HG02981 (cell line): ENCODE measurements around the gene ADAD2.
A peak's percentile ranks its signal among the peaks of the same experiment; 100 is the strongest.

ENCODE experiments used
- ATAC-seq: cut with Tn5 transposase; IDR thresholded peaks from one replicate; pipeline ENCODE4 v1.9.1; 2021; ENCODE audit warnings: mild to moderate bottlenecking, moderate library complexity; ENCODE audit not compliant: unreplicated experiment

ADAD2 gene

DNA sequence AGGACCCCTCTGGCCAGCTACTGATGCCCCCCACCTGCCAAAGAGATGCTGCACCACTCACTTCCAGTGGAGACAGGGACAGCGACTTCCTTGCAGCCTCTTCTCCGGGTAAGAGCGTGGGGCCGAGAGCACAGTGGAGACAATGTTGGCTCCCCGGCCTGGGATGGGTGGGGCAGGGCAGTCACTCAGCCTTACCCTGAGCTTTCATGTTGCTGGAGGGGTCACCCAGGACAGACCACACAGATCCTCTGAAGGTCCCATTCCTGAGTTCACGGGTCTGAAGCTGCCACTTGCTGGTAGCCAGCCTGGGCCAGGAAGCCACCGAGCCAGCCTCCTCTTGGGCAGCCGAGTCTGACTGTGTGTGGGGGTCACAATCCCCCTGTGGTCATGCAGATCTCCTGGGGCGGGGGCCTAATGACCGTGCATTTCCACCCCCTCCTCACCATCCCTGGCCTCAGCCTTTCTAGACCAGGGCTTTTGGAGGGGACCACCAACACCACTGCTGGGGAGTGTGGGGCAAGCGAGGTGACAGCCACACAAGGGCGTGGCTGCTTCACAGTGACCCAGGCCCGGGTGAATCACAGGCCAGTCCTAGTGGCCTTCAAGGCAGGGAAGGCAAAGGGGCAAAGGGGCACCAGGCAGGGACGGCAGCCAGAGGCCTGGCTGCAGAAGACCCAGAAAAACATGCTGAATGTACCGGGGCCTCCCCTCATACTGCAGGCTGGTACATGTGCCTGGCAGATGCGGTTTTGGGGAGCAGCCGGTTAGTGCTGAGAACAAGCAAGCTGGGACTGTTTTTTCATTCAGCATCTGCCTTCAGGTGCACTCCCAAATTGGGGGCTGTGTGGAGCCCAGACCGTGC is 14.5 kb upstream of the ADAD2 start:
- no peak for ATAC-seq

DNA sequence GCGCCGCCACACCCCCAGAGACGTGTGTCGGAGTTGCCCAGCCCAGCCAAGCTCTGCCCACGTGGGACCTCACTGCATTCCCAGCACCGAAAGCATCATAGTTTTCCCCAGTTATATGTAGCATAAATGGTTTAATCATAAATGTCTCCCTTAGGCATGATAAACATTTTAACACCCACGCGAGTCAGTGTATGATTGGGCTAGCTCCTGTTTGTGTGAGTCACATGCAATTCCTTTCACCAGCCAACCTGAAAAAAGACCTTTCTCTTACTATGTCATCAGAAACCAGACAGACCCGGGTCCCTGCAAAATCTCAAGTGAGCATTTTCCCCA is 13.2 kb upstream of the ADAD2 start:
- ATAC-seq = no peak

DNA sequence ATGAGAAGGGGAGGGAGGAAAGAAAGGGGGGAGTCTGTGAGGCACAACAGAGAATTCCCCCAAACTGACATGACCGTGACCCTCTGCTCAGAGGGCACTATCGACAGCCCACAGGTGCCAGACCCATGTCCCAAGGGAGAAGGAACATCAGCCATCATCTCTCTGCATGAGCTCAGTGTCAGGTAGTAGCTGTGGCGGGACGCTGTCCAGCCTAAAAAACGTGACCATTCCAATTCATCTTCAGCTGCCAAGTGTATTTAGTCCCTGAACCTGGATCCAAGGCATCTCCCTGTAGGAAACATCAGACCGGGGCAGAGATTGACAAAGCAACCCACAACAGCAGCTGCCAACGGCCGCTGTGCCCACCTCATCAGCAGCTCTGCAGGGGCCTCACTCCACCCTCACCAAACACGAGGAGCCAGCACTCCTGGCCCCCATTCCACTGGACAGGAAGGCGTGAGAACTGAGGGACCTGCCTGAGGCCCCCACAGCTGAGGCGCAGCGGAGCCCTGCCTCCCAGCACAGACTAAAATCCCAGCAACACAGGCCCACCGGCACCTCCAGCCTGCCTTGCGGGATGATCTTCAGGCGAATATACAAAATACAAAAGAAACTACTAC is 12.7 kb upstream of the ADAD2 start:
- no peak for ATAC-seq

GRCh38 chr16:84178892-84179611 is 11.9 kb upstream of the ADAD2 start:
- no peak for ATAC-seq

DNA sequence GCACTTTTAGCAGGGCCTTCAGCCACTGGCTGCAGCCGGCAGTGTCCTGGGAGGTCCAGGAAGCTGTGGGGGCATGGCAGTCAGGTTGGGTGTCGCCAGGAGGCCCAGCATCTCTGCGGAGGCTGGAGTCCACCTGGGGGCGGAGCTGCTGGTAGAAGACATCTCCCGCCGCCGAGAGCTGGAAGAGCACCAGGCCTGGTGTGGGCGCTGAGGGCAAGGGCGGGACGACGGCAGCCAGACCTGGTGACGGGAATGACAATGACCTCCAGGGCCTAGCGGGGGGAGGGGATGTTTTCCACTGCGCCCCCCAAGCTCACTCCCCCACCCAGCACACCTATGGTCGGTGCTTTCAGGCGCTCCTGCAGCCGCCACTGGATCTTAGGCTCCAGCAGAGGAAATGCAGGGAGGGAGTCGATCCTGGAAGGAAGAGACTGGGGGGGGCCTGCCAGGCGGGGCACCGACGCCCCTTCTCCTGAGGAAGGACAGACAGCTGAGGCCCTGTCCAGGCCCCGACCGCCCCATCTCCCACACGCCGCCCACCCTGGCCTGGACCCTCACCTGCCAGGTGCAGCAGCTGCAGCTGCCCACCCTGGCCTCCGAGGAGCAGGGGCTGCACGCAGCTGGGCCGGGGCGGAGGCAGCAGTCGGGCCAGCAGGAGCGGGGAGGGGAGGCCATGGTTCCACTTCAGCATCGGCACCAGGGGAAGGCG is 11.2 kb upstream of the ADAD2 start:
- ATAC-seq = no peak

GRCh38 chr16:84180519-84181140 is 10.3 kb upstream of the ADAD2 start:
- ATAC-seq = no peak

DNA sequence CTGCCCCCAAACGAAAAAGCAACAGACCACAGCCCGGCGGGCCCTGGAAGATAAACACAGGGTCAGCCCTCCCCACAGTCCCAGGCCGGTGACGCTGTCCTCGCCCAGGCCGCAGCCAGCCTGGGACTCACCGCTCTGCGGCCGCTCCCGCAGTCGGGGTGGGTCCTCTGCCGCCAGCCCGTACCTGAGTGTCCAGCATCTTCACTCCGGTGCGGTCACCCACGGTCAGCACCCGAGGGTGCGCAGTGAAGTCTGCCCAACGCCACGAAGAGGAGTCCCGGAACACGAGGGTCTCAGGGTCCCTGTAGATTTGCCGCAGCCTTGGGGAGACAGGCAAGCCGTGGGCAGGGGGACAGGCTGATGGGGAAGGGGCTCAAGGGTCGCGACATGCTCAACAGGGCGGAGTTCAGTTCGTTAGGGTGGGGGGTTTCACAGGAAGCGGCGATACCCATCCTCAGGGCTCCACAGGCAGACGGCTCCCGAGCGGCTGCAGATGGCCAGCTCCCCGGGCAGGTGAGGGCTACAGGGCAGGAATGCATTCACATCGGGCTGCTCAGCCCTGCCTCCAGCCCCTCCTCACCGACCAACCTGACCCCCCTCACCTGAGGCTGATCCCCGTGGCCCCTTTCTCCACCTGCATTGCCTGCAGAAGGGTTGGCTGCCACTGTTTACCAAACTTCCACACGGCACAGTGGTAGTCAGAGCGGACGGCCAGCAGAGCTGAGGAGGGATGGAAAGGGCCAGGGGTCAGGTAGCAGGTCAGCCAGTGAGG is 9.6 kb upstream of the ADAD2 start:
- no peak for ATAC-seq

DNA sequence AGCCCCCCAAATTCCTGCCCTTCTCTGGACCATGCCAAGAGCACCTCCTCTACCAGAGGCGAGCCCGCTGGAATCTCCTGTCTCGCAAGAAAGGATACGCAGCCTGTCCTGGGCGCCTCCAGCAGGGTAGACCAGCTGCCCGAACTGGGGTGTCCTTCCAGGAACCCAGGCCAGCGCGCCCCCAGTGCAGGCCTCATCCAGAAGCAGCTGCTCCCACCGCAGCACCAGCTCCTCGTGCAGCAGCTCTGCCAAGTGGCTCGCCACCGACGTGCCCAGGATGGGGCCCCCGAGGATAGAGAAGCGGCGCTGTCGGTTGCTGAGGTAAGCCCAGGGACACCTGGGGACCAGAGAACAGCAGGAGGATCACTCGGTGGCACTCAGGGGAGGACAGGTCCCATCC is 8.9 kb upstream of the ADAD2 start:
- no peak for ATAC-seq

GRCh38 chr16:84182680-84183571 is 8.0 kb upstream of the ADAD2 start:
- ATAC-seq = no peak

DNA sequence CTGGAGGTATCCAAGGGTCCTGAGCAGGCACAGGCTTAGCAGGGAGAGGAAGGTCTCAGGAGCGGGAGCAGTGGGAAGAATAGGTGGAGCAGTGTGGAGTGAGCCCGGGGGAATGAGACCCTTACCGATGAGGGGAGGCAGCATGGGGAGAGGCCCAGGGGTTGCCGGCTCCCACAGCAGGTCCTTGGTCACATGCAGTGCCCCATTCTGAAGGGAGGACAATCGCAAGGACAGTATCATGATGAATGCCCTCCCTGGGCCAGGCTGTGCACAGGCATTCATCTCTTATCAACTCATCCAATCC is 7.4 kb upstream of the ADAD2 start:
- no peak for ATAC-seq

- no peak for ATAC-seq
These were observed 6.9 kb upstream of the ADAD2 start for GRCh38 chr16:84183911-84184591.

DNA sequence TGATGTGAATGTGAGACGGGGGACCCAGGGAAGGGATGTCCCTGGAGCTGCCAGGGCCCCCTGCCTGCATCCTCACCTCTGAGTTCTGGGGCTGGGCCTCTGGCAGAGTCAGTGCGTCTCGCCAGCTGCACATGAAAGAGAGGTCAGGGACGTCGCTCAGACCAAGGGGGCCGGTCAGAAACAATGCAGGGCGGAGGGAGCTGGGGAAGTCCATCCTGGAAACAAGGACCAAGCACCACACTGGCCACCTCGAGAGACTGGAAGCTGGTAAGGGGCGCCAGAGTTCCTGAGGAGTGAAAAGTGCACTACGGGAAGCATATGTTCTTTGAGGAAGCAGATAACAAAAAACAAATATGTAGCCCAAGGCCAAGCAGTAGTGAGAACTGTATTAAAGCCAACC is 6.2 kb upstream of the ADAD2 start:
- no peak for ATAC-seq

DNA sequence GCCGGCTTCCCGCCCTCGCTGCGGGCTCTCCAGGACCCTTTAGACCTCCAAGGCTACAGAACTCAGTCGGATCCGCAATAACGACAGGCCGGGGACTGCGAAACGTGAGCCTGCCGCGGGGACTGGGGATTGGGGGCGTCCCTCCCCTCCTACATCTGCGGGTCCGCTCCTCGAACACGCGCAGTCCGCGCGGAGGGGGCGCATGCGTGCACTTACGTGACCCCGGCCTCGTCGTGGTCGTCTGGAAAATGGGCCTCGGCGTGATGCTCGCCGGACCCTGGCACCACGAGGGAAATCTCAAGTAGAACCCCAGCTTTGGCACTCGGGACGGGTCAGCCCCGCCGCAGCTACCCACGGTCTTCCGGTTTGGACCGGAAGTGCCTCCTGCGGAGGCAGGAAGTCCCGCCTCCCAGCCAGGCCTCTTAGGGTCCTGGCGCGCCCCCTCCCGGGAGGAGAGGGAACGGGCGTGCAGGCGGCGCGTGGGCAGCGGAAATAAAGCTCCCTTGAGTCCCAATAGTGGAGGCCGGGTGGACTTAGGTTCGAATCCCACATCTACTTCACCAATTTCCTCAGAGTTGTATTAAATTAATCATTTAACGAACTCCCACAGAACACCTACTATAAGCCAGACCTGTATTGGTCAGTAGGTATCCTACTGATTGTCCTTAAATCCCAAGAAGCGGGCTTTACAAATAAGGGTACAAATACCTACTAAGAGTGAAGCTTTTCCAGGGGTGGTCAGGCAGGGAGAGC is 4.1 kb upstream of the ADAD2 start, which contains the start of gene TAF1C:
TAF1C (minus strand) TSS at position 373 of the 753 bp plus-strand sequence. CDS start 2,069 bp downstream, outside the sequence.
- ATAC-seq = peak; percentile 98

DNA sequence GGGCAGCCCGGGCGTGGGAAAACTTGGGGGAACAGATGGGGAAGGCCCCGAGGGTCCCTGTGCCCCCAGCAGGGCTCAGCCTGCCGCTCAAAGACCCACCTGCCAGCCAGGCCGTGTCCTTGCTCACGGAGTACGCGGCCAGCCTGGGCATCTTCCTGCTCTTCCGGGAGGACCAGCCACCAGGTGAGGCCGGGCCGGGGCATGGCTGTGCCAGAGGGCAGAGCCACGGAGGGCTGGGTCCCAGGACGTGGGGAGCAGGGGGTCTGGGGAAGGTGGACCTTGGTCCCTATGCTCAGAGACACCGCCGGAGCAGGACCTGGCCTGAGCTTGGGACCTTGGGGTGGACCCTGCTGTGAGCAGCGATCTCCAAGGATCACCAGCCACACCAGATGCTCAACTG is 509 bp downstream of the ADAD2 start:
- no peak for ATAC-seq

DNA sequence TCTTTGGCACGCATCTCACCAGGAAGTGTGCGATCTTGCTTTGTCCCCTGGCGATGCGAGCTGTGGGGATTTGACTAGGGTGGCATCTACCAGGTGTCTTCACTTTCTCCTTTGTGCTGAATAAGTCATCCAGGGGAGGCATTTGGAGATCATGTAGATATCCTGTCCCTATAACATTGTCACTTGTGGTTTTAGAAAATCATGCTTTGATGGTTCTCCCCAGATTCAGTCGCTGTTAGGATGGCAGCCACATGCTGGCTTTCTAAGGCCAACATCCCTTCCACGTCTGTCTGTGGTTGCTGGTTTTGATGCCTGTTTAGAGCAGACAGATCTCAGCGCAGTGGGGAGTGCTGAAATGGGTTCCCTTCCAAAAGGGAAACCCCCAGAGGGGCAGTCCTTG is 2.5 kb downstream of the ADAD2 start:
- ATAC-seq = no peak

DNA sequence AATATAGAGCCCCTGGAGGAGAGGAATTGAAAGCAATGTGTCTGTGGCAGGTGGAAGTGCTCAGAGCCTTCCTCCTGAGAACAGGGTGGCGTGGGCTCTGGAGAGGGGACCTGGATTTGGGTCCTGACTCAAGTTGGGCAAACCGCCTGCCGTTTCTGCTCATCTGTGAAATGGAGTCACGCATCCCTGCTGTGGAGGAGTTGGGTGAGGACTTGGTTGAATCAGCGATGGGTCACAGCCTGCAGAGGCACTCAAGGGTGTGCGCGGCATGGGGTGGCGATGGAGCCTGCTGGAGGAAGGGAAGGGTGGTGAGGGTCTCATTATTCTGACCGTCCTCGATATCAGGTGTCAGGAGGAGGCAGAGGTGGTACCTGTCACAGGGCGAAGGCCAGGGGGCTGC is 3.1 kb downstream of the ADAD2 start:
- ATAC-seq = no peak

- peak; percentile 80 for ATAC-seq
These were observed 3.7 kb downstream of the ADAD2 start for GRCh38 chr16:84194470-84195200.
